ENCODE results near the gene OR1E2.
A peak's percentile ranks its signal among the peaks of the same experiment; 100 is the strongest.

Gene OR1E2

GRCh38 chr17:3389791-3390190 is 43.9 kb downstream of the OR1E2 start:
- no peak for DNase-seq

DNA sequence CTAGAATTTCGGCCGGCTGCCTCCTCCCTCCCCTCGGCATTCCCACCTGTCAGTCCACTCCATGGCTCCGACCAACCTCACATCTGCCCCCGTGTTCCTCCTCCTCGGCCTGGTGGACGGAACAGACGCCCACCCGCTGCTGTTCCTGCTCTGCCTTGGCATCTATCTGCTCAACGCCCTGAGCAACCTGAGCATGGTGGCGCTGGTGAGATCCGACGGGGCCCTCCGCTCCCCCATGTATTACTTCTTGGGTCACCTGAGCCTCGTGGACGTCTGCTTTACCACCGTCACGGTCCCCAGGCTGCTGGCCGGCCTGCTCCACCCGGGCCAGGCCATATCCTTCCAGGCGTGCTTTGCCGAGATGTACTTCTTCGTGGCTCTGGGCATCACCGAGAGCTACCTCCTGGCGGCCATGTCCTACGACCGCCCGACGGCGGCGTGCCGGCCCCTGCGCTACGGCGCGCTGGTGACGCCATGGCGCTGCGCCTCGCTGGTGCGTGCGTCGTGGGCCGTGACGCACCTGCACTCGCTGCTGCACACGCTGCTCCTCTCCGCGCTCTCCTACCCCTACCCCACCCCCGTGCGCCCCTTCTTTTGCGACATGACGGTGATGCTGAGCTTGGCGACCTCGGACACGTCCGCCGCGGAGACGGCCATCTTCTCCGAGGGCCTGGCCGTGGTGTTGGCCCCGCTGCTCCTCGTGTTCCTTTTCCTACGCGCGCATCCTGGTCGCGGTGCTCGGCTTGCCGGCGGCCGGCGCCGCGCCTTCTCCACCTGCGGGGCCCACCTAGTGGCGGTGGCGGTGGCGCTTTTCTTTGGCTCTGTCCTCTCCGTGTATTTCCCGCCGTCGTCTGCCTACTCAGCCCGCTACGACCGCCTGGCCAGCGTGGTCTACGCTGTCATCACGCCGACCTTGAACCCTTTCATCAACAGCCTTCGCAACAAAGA is 47.5 kb downstream of the OR1E2 start, which contains the start of gene OR3A2:
OR3A2 (minus strand) TSS at position 440 of the 948 bp plus-strand sequence.
- peak; percentile 32 for DNase-seq
